BJ (cell line): ENCODE data around the gene ETV6. TPM values are rescaled to one million over a fixed set of nuclear protein-coding genes. Genes with fewer than 3 reads are reported as not detected.

Experiments
- CTCF ChIA-PET: fragments of 350-600 bp; formaldehyde crosslinking; extraction: SDS; loops from one replicate; lab custom pipeline; 2021; ENCODE audit warnings: antibody characterized with exemption, inconsistent platforms; lab: Yijun Ruan, JAX
- POLR2A ChIA-PET: fragments of 300-600 bp; sonication (Branson Sonifier 250); formaldehyde crosslinking; extraction: SDS; loops from one replicate; lab custom pipeline; 2021; ENCODE audit warnings: antibody characterized with exemption; lab: Charles Lee
- DNase-seq: peaks from one replicate; pipeline ENCODE4 v3.0.0-alpha.2; 2011; ENCODE audit warnings: low read depth
- H3K27me3 ChIP-seq: 2 replicates; pipeline ENCODE4 v1.6.0; 2011; ENCODE audit warnings: low read length; ENCODE audit not compliant: control insufficient read depth, insufficient read depth
- H3K36me3 ChIP-seq: 2 replicates; pipeline ENCODE4 v1.5.1; 2011; ENCODE audit warnings: low read length; ENCODE audit not compliant: control insufficient read depth, insufficient read depth
- H3K4me3 ChIP-seq: 2 replicates; pipeline ENCODE4 v1.5.1; 2011; ENCODE audit warnings: low read depth, mild to moderate bottlenecking, control low read depth, low read length
- polyA plus RNA-seq: library from polyadenylated mRNA; depleted of rRNA; stranded (reverse); fragments of >200 nt; gene quantifications from 2 replicates; pipeline ENCODE4 v1.2.3, GENCODE V29; 2011
- TF ChIP-seq, protein P1 (sequence below): IDR thresholded peaks from 2 replicates; pipeline ENCODE4 v1.5.1; 2011; ENCODE audit warnings: low read depth, mild to moderate bottlenecking, control low read depth, inconsistent platforms, low read length, moderate library complexity; ENCODE audit not compliant: insufficient read depth

Gene ETV6
- polyA plus RNA-seq, 1 experiment = 10.7 TPM

DNA sequence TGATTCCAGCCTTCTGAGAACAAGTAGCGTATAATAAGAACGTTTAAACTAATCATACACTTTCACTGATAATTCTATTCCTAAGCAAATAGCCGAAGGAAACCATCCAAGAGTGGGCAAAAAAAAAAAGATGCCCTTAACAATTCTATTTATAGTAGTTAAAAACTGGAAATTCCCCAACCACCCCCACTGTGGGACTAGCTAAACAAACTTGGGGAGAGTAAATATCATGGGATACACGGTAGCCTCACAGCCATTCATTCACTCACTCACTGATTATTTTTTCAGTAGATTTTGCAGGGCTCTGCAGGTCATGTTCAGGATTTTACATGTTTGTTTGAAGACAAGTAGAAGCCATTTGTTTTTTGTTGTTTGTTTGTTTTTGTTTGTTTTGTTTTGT is 197.0 kb downstream of the ETV6 start:
- no peak for DNase-seq
- H3K27me3 ChIP-seq = no peaks in the 10 kb centered on the region
- ChIA-PET CTCF (interaction anchor here (0.6 kb wide), 1 partner anchor 67 kb away, joined by 3 read pairs; no protein-coding TSS in a partner anchor), POLR2A (no interaction called here)
- peaks cover 10% of the 10 kb centered on the region for H3K36me3 ChIP-seq
- TF ChIP-seq, protein P1, sequence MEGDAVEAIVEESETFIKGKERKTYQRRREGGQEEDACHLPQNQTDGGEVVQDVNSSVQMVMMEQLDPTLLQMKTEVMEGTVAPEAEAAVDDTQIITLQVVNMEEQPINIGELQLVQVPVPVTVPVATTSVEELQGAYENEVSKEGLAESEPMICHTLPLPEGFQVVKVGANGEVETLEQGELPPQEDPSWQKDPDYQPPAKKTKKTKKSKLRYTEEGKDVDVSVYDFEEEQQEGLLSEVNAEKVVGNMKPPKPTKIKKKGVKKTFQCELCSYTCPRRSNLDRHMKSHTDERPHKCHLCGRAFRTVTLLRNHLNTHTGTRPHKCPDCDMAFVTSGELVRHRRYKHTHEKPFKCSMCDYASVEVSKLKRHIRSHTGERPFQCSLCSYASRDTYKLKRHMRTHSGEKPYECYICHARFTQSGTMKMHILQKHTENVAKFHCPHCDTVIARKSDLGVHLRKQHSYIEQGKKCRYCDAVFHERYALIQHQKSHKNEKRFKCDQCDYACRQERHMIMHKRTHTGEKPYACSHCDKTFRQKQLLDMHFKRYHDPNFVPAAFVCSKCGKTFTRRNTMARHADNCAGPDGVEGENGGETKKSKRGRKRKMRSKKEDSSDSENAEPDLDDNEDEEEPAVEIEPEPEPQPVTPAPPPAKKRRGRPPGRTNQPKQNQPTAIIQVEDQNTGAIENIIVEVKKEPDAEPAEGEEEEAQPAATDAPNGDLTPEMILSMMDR = no peak
- H3K4me3 ChIP-seq = no peak overlapping the region

DNA sequence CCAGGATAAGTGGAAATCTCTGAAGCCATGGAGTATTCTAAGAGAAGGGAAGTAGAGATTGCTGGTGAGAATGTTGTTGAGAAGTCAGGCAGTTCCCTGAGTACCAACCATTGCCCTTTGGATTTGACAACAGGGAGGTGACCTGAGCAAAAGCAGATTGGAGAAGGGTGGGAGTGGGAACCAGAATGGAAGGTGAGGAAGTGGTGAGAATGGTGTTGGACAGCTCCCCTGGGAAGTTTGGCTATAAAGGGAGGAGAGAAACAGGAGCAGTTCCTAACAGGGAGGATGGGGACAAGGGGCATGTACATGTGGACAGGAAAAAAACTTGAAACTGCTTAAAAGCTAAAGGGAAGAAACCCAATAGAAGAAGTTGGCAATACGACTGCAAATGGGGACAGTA is 198.1 kb downstream of the ETV6 start:
- H3K27me3 ChIP-seq = no peaks in the 10 kb centered on the region
- peaks cover 7% of the 10 kb centered on the region; the same call in 1 of the 2 replicates for H3K36me3 ChIP-seq
- ChIA-PET CTCF (no interaction called here), POLR2A (no interaction called here)
- no peak overlapping the region for H3K4me3 ChIP-seq
- no peak for DNase-seq
- TF ChIP-seq, protein P1 = no peak

DNA sequence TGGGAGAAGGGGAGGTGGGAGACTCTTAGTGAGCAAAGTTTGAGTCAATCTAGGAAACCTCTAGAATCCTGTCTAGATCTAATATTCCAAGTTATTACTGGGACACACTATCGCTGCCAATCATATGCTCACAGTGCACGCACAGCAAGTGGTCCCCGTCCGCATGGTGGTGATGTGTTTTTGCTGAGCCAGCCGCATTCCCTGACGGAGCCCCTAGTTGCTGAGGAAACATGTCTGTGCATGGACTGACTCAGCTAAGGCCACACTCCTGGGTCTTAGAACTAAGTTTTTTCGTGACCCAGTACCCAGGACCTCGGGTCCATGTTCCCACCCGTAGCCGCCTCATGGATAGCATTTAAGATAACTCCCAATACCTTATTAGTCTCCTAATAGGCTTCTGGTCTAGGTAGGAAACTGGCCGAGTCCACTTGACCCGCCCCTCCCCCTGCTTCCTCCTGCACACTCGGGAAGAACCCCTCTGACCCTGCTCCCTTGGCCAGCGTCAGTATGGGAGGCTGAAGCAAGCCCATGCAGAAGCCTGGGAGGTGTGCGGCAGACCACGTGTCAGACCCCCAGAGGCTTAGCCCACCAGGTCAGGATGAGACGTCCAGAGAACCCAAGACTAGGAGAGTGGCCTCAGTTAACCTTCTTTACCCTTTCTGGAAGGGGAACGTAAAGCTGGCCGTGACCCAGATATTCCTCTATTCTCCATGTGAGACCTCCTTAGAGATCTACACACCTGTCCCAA is 200.5 kb downstream of the ETV6 start:
- POLR2A ChIA-PET = no interaction called here
- Histone ChIP-seq H3K36me3 (peaks cover 5% of the 10 kb centered on the region), H3K27me3 (no peaks in the 10 kb centered on the region), H3K4me3 (no peak overlapping the region)
- no peak for DNase-seq
- TF ChIP-seq, protein P1 = no peak
- CTCF ChIA-PET = no interaction called here

DNA sequence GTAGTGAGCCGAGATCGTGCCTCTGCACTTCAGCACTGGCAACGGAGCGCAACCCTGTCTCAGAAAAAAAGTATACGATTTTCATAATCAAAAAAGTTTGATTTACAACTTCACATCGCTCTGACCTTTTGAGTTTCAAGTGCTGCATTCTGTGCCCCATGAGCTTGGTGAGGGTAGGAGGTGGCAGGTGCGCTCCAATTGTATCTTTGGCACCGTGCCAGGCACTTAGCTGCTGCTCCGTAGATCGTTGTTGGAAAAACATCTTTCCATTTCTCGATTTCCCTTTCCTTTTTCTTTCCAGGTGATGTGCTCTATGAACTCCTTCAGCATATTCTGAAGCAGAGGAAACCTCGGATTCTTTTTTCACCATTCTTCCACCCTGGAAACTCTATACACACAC is 203.7 kb downstream of the ETV6 start:
- CTCF ChIA-PET = no interaction called here
- POLR2A ChIA-PET = no interaction called here
- Histone ChIP-seq H3K36me3 (peaks cover 8% of the 10 kb centered on the region), H3K4me3 (no peak overlapping the region), H3K27me3 (no peaks in the 10 kb centered on the region)
- TF ChIP-seq, protein P1 = no peak
- DNase-seq = no peak

DNA sequence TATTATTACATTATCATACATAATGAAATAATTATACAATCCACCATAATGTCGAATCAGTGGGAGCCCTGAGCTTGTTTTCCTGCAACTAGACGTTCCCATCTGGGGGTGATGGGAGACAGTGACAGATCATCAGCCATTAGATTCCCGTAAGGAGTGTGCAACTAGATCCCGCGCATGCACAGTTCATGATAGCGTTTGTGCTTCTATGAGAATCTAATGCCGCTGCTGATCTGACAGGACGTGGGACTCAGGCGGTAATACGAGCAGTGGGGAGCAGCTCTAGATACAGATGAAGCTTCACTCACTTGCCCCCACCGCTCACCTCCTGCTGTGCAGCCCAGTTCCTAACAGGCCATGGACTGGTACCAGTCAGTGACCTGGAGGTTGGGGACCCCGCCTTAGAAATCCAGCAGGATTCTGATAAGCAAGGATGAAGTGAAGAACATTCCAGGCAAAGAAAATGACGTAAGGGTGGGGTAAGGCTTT is 204.6 kb downstream of the ETV6 start:
- Histone ChIP-seq H3K36me3 (peaks cover 8% of the 10 kb centered on the region), H3K27me3 (no peaks in the 10 kb centered on the region), H3K4me3 (no peak overlapping the region)
- ChIA-PET CTCF (no interaction called here), POLR2A (no interaction called here)
- no peak for DNase-seq
- TF ChIP-seq, protein P1 = no peak
